HG03342 (cell line): ENCODE measurements around the gene MS4A8.
"Not testable (repeated sequence)": the region's sequence is repeated elsewhere in the genome, so short reads cannot be mapped to it uniquely, and the experiment has no call there.

Experiments
- ATAC-seq: cut with Tn5 transposase; IDR thresholded peaks from one replicate; pipeline ENCODE4 v1.9.1; 2021; ENCODE audit warnings: mild to moderate bottlenecking, moderate library complexity; ENCODE audit not compliant: unreplicated experiment

MS4A8 gene

DNA sequence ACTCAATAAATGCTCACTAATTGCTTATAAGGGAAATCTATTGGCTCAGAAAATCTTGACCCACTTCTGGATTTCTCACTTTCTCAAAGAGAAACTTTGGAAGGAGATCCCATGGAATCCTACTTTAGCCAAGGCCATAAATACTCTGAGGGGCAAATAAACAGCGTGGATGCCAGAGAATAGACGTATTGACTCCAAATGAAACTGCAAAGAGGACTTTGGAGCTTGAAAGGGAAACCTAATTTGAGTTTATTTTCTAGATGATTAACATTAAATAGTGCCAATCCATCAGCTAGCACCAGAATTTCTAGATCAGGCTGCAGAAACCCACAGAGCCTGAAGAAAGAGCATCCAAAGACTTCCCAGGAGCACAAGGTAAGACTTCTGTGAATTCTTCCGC, 25.0 kb downstream of the MS4A8 start, which contains the start of gene MS4A18:
TSS of gene MS4A18 (plus strand) at position 301 of the 400 bp plus-strand sequence.
- ATAC-seq: no peak

DNA sequence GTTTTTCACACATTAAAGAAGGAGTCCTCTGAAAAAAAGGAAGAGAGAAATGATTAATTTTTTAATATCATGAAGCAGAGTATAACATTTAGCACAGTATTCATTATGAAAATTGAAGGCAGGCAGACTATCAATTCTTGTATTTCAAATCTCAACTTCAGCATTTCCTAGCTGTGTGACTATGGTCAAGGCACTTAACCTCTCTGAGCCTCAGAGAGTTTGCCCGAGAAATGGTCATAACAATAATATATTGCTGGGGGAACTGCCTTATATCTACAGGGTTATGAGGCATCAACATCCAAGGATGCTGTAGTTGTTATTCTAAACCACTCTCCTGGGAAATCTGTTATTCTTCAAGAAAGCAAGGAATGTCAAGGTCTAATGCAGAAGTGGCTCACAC, 26.2 kb downstream of the MS4A8 start:
- no peak for ATAC-seq

DNA sequence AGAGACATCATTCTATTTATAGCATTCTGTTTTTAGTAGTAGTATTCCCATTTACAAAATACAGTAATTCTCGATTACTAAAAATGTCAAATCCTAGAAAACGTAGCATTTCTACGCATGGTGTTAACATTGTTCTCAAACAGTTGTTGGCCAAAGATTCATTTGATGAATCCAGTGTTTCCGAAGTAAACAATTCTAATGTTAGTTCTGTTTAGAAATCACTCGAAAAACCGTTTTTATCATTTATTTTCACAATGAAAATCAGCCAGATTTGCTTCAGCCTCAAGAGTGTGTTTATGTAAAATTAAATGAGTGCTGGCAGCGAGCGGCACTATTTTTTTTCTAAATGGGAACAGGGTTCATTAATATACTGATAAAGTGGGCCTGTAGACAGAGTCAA, 32.2 kb downstream of the MS4A8 start:
- ATAC-seq: no peak

DNA sequence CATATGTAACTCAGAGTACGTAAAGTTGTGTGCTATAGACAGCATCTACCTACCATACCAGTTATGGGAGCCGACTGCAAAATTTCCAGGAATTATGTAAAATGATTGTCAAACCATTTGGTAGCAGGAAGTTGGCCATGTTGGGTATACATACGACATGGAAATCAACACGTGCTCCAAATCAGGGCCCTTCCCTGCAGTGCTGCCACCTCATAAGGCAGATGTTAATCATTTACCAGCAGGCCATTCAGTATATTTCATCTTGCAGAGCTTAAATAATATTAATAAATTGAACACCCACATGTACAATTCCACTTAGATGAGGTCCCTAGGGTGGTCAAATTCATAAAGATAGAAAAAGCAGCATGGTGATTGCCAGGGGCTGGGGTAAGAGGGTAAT, 34.9 kb downstream of the MS4A8 start:
- ATAC-seq: no peak

DNA sequence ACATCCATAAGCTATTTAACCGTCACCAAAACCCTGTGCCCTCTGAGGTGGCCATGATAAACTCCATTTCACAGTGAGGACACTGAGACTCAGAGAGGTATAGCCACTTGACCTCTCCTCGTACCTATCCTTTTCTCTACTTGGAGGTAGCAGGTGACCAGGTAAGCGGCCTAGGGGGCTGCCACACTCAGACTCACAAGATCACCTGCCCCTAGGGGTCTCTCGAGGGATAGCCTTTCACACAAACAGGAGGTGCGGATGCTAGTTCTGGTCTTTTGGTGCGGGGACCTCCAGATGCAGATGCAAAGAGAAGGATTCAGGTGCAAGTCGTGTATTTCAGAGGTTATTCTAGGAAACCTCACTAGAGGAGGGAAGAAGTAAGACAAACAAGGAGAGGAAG, 39.7 kb downstream of the MS4A8 start:
- ATAC-seq: no peak

DNA sequence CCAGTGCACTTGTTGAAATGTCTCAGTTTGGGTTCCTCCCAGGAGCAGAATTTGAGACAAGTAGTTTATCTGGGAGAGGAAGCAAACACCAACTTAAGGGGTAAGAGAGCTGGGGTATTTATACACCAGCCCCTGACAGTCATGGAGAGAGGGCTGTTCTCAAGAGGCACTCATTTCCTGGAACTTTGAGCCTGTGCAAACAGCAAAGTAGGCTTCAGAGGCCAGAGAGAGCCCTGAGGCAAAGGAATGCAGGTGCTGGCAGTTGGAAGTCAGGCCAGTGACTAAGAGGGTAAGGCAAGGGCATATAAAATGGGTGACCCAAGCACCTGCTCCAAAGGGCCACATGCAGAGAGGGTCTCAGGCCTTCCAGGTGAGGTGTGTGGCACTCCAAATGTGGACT, 41.2 kb downstream of the MS4A8 start:
- ATAC-seq: no peak

DNA sequence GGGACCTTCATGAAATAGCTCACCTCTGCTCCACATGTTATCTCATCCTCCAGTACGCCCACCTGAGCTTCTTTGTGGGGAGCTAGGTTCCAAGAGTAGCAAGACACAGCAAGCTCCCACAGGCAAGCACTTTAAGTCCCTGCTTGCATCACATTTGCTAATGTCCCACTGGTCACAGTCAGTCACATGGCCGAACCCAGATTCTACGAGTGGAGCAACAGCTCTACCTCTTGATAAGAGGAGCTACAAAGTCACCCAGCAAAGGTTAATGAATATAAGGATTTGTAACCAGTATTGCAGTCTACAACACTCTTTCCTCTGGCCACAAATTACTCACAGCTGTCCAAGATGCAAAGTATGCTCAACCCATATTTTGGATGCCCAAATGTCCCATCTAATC, 42.0 kb downstream of the MS4A8 start:
- ATAC-seq: no peak

DNA sequence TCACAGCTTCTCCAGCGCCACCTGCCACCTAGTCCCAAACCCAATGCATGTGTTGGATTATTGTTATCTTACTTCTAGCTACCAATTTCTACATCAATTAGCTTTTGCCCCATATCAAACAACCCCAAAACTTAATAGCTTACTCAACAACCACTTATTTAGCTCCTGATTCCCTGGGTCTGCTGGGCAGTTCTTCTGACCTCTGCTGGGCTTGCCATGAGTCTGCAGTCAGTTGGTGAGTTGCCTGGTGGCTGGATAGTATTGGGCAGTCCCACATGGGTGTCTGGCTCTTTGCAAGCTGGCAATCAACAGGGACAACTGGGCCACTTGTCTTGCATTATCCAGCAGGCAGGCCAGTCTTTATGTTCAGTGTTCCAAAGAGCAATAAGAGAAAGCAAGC, 43.6 kb downstream of the MS4A8 start:
- no peak for ATAC-seq

DNA sequence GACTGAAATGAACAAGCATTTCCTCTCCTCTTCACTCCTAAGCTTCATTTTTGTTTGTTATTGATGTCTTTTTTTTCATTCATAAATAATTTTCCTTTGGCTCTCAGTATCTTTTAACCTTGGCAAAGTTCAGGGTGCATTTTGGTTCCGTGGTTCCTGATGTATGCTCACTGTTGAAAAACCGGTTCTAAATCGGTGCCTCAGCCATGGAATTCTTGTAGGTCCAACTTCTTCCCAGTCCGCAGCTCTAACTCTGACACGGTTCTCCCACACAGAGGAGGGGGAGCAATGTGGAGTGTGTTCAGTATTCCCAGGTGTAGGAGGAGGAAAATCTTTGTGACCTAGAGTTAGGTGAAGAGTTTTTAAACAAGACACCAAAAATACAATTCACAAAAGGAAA, 44.7 kb downstream of the MS4A8 start:
- no peak for ATAC-seq

DNA sequence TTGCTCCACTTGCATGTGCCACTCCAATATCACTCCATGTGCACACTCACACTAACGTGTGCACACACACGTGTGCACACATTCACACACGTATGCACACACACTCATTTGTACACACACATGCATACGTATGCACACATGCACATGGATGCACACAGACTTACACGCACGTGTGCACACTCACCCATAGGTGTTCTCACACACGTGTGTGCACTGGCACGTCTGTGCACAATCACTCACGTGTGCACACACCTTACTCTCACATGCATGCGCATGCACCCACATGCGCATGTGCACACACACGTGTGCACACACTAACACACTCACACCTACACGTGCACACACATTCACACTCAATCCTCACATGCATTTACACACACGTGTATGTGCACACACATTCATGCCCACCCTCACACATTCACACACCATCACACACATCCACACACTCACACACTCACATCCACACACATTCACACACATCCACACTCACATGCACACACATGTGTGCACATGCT, 48.0 kb downstream of the MS4A8 start:
- no peak for ATAC-seq

DNA sequence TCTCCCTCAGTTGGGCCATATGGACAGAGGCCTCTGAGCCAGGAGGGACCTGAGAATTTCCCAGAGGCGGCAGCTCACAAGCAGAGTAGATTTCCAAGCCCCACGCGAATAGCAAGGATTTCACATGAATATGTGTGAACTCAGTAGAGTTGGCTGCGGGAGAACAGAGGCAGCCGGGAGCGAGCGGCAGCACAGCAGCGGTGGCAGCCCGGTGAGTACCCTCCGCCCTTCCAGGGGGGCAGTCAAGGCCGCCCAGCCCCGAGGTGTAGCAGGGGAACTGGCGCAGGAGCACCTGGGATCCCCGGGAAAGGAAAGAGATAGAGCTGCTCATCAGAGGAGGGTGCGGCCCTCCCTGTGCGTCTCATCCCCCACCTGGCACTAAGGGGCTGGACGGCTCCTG, 48.8 kb downstream of the MS4A8 start:
- ATAC-seq: no peak

DNA sequence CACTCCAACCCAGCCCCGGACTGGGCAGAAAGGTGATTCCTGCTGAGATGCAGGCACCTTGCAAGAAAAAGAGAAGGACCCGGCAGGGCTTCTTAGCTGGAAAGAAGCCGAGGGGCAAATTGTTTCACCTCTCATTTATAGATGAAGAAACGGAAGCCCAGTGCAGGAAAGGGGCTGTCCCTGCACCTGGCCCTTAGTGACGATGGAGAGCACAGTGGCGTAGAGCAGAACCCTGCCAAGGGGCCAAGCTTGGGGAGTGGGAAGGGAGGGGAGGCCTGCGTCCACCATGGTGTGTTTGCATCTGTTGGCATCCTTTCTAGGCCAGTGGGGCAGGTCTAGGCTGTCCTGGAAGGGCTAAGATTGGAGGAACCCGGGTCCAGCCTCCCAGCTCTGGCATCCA, 49.4 kb downstream of the MS4A8 start:
- ATAC-seq: no peak

DNA sequence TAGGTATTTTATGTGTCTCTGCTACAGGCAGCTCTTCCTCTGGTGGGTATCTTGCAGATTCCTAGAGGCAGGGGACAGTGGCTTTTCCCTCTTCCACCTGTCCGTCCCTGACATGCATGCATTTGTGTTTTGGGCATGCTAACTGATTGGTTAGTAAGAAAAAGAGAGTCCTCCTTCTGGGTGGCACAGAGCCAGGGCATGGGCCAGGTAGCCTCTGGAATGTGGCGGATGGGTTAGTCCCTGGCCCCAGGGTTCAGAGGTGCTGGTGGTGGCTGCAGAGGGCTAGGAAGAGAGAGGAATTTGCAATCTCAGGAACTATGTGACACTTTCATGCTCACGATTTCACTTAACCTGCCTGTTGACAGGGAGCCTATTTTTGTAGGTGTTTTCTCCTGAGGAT, 51.5 kb downstream of the MS4A8 start:
- ATAC-seq: no peak

DNA sequence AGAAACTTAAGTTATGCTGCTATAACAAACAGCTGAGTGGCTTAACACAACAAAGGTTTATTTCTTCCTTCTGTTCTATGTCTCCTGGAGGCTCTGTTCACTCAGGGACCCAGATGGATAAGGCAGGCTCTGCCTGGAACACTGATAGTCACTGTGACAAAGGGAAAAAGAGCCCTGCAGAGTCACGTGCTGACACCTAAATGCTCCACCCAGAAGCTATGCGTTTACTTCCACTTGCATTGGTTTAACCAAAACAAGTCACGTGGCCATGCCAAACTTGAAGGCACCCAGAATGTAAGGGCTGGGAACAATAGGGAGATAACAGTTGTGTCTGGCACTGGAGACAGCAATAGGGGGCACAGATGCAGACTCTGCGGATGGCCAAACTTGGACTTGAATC, 53.9 kb downstream of the MS4A8 start:
- no peak for ATAC-seq

DNA sequence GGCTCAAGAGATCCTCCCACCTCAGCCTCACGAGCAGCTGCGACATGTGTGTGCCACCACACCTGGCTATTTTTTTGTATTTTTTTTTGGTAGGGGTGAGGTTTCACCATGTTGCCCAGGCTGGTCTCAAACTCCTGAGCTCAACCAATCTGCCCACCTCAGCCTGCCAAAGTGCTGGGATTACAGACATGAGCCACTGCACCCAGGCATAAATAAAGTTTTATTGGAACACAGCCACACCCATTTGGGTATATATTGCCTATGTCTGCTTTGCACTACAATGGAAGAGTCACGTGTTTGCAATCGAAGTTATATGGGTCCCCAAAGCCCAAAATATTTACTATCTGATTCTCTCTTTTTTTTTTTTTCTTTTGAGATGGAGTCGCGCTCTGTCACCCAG, 55.5 kb downstream of the MS4A8 start:
- ATAC-seq: no peak

DNA sequence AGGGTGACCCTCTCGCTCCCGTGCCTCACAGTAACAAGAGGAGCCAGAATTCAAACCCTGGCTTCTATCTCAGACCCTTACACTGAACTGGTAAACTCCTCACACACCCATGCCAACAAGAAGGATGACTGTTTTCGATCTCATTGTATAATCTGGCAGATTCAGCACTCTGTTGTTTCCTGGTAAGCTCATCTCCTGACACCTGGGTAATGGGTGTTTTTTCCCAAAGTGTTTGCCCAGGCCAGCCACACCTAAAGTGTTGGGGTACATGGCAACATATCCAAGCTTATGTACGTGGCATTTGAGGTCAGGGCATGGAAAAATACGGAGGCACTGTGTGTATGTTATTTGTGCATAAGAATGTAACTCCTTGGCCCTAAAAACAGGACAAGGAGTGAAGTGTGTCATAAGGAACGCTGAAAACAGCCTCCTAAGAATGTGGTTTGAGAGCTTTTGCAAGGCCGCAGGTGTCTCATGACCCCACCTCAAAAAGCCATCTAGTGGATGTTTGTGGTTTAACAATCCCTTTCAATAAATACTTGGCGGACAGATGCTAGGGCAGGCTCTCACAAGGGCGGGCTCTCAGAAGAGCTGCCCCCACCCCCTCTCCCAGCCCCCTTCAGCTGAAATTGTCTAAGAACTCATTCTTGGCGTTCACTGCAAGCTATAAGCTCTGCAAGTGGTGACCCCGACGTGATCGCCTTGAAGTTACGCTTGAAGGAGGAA, 57.1 kb downstream of the MS4A8 start, which contains the start of gene MS4A15:
TSS of gene MS4A15 (plus strand) at position 561 of the 726 bp plus-strand sequence. CDS start 6,867 bp downstream, outside the sequence.
- no peak for ATAC-seq

DNA sequence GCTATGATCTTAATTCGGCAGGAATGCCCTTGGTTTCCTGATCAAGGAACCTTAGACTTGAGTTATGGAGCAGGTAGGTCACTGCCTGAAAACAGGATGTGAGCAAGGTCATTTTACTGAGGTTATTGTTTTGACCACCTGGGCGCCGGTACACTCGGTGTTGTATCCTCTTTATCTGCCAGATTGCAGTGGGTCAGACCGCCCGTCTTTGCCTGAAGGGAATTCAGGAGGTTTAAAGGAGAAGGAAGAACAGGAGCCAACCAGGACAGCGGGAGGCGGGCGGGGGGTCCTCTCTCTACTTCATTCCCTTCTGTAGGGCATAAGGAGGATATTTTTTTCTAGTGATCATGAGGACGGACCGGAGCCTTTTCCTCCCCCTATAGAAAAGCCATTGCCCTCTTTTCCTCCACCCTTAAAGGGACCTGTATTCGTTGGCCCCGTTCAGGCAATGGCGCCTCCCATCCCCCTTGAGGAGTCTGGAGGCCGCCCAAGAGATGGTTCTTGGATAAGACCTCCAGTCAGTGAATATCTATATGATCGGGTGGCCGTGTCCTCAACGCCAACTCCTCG, 57.9 kb downstream of the MS4A8 start:
- no peak for ATAC-seq

DNA sequence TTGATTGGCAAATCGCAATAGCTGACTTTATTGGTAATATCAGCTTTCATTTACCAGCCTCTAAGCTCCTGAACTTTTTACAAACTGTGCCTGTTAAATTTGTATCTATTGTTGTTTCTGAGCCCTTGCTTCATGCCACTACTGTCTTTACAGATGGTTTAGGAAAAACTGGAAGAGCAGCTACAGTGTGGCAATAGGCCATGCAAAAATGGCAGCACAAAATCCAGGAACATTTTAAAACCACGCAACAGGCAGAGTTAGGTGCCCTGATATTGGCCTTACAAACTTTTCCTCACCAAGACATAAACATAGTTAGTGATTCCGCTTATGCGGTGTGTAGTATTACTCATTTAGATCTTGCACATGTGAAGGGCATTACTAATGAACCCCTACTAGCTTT, 59.3 kb downstream of the MS4A8 start:
- ATAC-seq: not testable (repeated sequence)

DNA sequence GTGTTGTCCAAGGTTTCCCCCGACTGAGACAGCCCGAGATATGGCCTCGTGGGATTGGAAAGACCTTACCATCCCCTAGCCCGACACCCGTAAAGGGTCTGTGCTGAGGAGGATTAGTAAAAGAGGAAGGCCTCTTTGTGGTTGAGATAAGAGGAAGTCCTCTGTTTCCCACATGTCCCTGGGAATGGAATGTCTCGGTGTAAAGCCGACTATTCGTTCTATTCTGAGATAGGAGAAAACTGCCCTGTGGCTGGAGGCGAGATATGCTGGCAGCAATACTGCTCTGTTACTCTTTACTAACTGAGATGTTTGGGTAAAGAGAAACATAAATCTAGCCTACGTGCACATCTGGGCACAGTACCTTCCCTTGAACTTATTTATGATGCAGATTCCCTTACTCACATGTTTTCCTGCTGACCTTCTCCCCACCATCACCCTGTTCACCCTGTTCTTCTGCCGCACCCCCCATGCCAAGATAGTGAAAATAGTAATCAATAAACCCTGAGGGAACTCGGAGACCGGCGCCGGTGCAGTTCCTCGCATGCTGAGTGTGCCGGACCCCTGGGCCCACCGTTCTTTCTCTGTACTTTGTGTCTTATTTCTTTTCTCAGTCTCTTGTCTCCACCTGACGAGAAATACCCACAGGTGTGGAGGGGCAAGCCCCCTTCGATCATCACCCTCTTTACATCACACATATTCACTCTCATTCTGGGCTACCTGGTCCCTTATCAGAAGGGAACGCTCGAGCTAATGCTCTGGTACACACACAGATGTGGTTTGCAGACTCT, 60.2 kb downstream of the MS4A8 start:
- not testable (repeated sequence) for ATAC-seq

DNA sequence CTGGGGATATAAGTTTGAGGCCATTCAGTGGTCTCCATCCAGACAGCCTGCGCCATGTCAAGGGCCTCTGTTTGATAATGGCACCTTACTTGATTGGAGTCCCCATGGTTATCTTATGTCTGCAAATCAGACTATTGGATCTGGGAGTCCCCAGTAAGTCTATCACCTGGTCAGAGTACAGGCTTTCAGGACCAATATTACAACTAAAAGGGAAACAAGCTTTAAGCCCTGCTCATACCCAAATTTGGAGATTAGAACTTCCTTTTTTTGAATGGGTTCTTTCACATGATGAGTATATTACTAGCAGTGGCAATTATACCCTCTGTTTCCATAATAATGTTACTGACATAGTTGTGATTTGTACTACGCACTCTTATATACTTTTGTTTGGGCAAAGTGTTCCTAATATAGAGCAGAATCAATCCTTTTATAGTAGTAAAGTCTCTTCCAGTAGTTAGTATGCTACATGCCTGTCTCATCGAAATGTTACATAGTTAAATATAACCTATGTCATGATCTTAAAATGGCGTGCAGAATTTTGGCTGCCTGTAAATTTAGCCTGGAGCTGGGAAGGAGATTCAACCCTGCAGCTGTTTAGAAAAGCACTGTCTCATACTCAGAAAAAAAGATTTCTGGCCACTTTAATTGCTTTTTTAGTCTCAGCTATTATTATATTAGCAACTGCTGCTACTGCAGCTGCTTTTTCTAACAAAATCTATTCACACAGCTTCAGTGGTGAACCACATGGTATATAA, 62.2 kb downstream of the MS4A8 start:
- no peak for ATAC-seq
